BJ (cell line): ENCODE data around the gene DUOXA1. TPM values are rescaled to one million over a fixed set of nuclear protein-coding genes. Genes with fewer than 3 reads are reported as not detected.
"Not testable (repeated sequence)": the region's sequence is repeated elsewhere in the genome, so short reads cannot be mapped to it uniquely, and the experiment has no call there.

Experiments
- CTCF ChIA-PET: fragments of 350-600 bp; formaldehyde crosslinking; extraction: SDS; loops from one replicate; lab custom pipeline; 2021; ENCODE audit warnings: antibody characterized with exemption, inconsistent platforms; lab: Yijun Ruan, JAX
- POLR2A ChIA-PET: fragments of 300-600 bp; sonication (Branson Sonifier 250); formaldehyde crosslinking; extraction: SDS; loops from one replicate; lab custom pipeline; 2021; ENCODE audit warnings: antibody characterized with exemption; lab: Charles Lee
- DNase-seq: peaks from one replicate; pipeline ENCODE4 v3.0.0-alpha.2; 2011; ENCODE audit warnings: low read depth
- H3K27me3 ChIP-seq: 2 replicates; pipeline ENCODE4 v1.6.0; 2011; ENCODE audit warnings: low read length; ENCODE audit not compliant: control insufficient read depth, insufficient read depth
- H3K36me3 ChIP-seq: 2 replicates; pipeline ENCODE4 v1.5.1; 2011; ENCODE audit warnings: low read length; ENCODE audit not compliant: control insufficient read depth, insufficient read depth
- H3K4me3 ChIP-seq: 2 replicates; pipeline ENCODE4 v1.5.1; 2011; ENCODE audit warnings: low read depth, mild to moderate bottlenecking, control low read depth, low read length
- CTCF ChIP-seq: IDR thresholded peaks from 2 replicates; pipeline ENCODE4 v1.5.1; 2011; ENCODE audit warnings: low read depth, mild to moderate bottlenecking, control low read depth, inconsistent platforms, low read length, moderate library complexity; ENCODE audit not compliant: insufficient read depth
- polyA plus RNA-seq: library from polyadenylated mRNA; depleted of rRNA; stranded (reverse); fragments of >200 nt; gene quantifications from 2 replicates; pipeline ENCODE4 v1.2.3, GENCODE V29; 2011

The DUOXA1 gene
- polyA plus RNA-seq, 1 experiment, result not detected

DNA sequence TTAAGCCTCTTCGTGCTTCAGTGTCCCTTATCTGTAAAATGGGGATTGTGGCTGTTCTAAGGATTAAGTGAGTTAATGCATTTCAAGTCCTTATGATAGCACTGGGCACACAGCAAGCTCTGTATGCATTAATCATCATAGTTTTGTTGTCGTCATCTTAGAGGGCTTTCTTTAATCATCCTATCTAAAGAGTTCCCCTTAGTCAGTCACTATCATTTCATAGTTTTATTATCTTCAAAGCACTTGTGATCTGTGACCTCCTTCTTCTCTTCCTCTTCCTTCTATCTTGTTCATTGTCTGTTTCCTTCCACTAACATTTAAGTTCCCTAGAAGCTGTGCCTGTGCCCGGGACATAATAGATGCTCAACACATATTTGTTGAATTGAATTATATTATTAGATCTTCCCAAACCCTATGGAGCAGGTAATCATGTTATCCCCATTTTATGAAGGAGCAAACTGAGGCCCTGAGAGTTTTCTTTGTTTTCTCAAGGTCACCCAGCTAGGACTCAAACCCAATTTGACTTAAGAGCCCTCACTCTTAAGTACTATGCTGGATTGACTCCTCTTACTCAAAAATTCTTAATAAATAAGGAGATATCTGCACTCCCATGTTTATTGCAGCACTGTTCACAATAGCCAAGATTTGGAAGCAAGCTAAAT, 39.8 kb downstream of the DUOXA1 start:
- POLR2A ChIA-PET, result no interaction called here
- no peak for DNase-seq
- peaks cover 5% of the 10 kb centered on the region for H3K27me3 ChIP-seq
- CTCF ChIA-PET, result no interaction called here
- no peak overlapping the region for H3K4me3 ChIP-seq
- no peaks in the 10 kb centered on the region for H3K36me3 ChIP-seq
- no peak for TF ChIP-seq CTCF

- DNase-seq, result no peak
- Histone ChIP-seq H3K36me3 (no peaks in the 10 kb centered on the region), H3K4me3 (no peak overlapping the region), H3K27me3 (peaks cover 5% of the 10 kb centered on the region)
- CTCF ChIA-PET, result no interaction called here
- POLR2A ChIA-PET, result no interaction called here
- no peak for TF ChIP-seq CTCF
Measured at GRCh38 chr15:45088801-45089711, 40.6 kb downstream of the DUOXA1 start.

DNA sequence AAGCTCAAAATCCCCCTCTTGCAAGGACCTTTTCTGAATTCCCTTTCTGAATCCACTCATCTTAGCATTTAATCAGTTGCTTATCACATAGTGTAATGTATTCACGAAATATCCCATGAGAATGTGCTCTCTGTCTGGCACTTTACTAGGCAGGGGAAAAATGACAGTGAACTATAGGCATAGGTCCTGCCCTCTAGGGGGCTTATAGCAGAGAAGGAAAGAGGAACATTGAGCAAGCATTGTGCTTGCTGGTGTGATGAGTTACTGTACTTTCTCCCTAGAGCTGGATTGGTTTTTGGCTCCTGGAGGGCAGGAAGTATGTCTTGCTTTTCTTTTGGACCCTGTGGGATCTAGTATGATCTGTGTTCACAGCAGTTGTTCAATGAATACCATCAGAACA, 42.2 kb downstream of the DUOXA1 start:
- ChIA-PET CTCF (no interaction called here), POLR2A (no interaction called here)
- no peak for DNase-seq
- Histone ChIP-seq H3K4me3 (no peak overlapping the region), H3K36me3 (no peaks in the 10 kb centered on the region), H3K27me3 (peaks cover 5% of the 10 kb centered on the region; the same call in 1 of the 2 replicates)
- no peak for TF ChIP-seq CTCF

- CTCF ChIA-PET, result interaction anchor here (0.7 to 2.2 kb wide), 2 partner anchors 34 to 61 kb away, joined by 3 to 11 read pairs; partner anchors contain the start of gene SORD
- Histone ChIP-seq H3K27me3 (no peaks in the 10 kb centered on the region), H3K36me3 (no peaks in the 10 kb centered on the region), H3K4me3 (no peak overlapping the region)
- no peak for TF ChIP-seq CTCF
- no peak for DNase-seq
- POLR2A ChIA-PET, result no interaction called here
Measured at GRCh38 chr15:45084163-45084562, 45.5 kb downstream of the DUOXA1 start.

GRCh38 chr15:45083223-45083622, 46.5 kb downstream of the DUOXA1 start:
- Histone ChIP-seq H3K36me3 (no peaks in the 10 kb centered on the region), H3K27me3 (no peaks in the 10 kb centered on the region), H3K4me3 (no peak overlapping the region)
- no peak for TF ChIP-seq CTCF
- POLR2A ChIA-PET, result no interaction called here
- CTCF ChIA-PET, result interaction anchor here (2.2 kb wide), 1 partner anchor 35 kb away, joined by 11 read pairs; no protein-coding TSS in a partner anchor
- no peak for DNase-seq

DNA sequence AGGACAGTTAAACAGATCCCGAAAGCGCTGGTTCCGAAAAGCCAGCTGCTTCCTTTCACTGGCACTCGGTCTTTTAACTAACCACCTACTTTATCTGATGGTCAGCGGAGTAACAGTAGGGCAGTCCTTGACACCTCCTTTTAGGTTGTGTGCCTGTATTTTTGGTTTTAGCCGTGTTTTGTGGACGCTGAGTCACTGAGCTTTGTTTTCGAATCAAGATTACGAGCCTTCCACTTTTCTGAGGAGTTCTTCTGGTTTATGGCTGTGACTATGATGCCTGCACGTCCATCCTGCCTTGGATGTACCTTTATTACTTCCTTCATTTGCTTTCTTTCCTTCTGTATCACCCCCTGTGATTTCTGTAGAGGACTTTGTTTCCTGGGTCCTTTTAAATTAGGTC, 47.3 kb downstream of the DUOXA1 start:
- H3K27me3 ChIP-seq, DNase-seq, CTCF ChIA-PET, H3K4me3 ChIP-seq, H3K36me3 ChIP-seq, POLR2A ChIA-PET: not testable (repeated sequence)

DNA sequence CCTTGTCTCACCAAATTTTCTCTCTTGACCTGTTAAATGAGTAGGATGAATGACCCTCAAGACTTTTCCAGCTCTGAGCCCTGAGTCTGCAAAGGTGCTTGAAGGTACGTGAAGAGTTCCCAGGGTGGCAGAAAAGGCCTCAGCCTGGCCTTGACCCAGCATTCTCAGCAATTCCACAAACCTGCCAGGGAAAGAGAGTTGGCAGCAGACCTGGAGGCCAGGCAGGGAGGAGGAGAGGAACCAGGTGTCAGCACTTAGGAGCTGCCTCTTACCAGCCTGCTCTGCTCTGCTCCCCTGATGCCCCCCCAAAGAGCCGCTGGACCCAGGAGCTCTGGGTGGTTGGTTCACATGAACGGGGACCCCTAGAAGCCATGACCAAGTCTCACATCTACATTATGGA, 49.1 kb downstream of the DUOXA1 start:
- H3K36me3 ChIP-seq, H3K27me3 ChIP-seq, POLR2A ChIA-PET, DNase-seq, H3K4me3 ChIP-seq: not testable (repeated sequence)
- CTCF ChIA-PET, result interaction anchor here (0.9 kb wide), 1 partner anchor 38 kb away, joined by 4 read pairs; no protein-coding TSS in a partner anchor
